CD14-positive monocyte (primary cell): ENCODE data around the gene TRIM37. TPM values are rescaled to one million over a fixed set of nuclear protein-coding genes. Genes with fewer than 3 reads are reported as not detected.

Experiments used
- DNase-seq, 3 donors: peaks; one replicate each; pipeline ENCODE4 v3.0.0-alpha.2; 2011 to 2022
- H2AFZ ChIP-seq: 2 replicates; pipeline ENCODE4 v1.6.0; 2012; ENCODE audit warnings: mild to moderate bottlenecking, low read depth, low read length, inconsistent platforms; ENCODE audit not compliant: insufficient read depth, poor library complexity, severe bottlenecking
- H3K27ac ChIP-seq, 2 donors: 1 replicate in 1 of 2; 2 replicates in 1 of 2; pipeline ENCODE4 v1.5.1; 2012 to 2013; ENCODE audit warnings: low read length in 2 of 2, control low read depth in 1 of 2, inconsistent platforms in 1 of 2, low read depth in 1 of 2, mild to moderate bottlenecking in 1 of 2
- H3K27me3 ChIP-seq, 2 donors: one replicate each; pipeline versions ENCODE4 v1.6.0 to v1.6.1; 2011 to 2013; ENCODE audit warnings: low read length in 2 of 2; ENCODE audit not compliant: control insufficient read depth in 2 of 2, insufficient read depth in 2 of 2
- H3K36me3 ChIP-seq, 2 donors: replicated peaks in 1 of 2; 1 replicate in 1 of 2; 2 replicates in 1 of 2; pipeline versions ENCODE4 v1.5.1 to v1.6.1; 2012 to 2013; ENCODE audit warnings: low read length in 2 of 2, control low read depth in 1 of 2, inconsistent platforms in 1 of 2, mild to moderate bottlenecking in 1 of 2; ENCODE audit not compliant: insufficient read depth in 2 of 2, control insufficient read depth in 1 of 2
- H3K4me1 ChIP-seq, 2 donors: 1 replicate in 1 of 2; 2 replicates in 1 of 2; pipeline versions ENCODE4 v1.5.1 to v1.6.1; 2012 to 2013; ENCODE audit warnings: low read length in 2 of 2, control low read depth in 1 of 2, inconsistent platforms in 1 of 2, mild to moderate bottlenecking in 1 of 2, moderate library complexity in 1 of 2; ENCODE audit not compliant: insufficient read depth in 2 of 2, control insufficient read depth in 1 of 2
- H3K4me2 ChIP-seq: replicated peaks from 2 replicates; pipeline ENCODE3; 2012; ENCODE audit warnings: low read length, moderate library complexity, mild to moderate bottlenecking; ENCODE audit not compliant: poor library complexity, severe bottlenecking; ENCODE audit errors: extremely low read depth
- H3K4me3 ChIP-seq, 3 experiments: fragments of 200-600 bp in 1 of 3; sonication (generic) in 1 of 3; replicated peaks in 1 of 3; 1 replicate in 2 of 3; 2 replicates in 1 of 3; pipeline ENCODE4 v1.5.1; 2011 to 2013; ENCODE audit warnings: low read length in 3 of 3, mild to moderate bottlenecking in 3 of 3, control low read depth in 2 of 3, low read depth in 2 of 3, inconsistent platforms in 1 of 3, moderate library complexity in 1 of 3
- H3K79me2 ChIP-seq: 2 replicates; pipeline ENCODE4 v1.6.0; 2012; ENCODE audit warnings: mild to moderate bottlenecking, control low read depth, inconsistent platforms, low read length, moderate library complexity; ENCODE audit not compliant: insufficient read depth
- H3K9ac ChIP-seq: 2 replicates; pipeline ENCODE4 v1.6.0; 2017; ENCODE audit warnings: low read length, mild to moderate bottlenecking; ENCODE audit not compliant: insufficient read depth, poor library complexity, severe bottlenecking
- H3K9me3 ChIP-seq, 2 donors: replicated peaks in 1 of 2; 1 replicate in 1 of 2; 2 replicates in 1 of 2; pipeline versions ENCODE4 v1.5.1 to v1.6.1; 2012 to 2013; ENCODE audit warnings: low read length in 2 of 2, control low read depth in 1 of 2; ENCODE audit not compliant: control insufficient read depth in 1 of 2, insufficient read depth in 1 of 2
- H4K20me1 ChIP-seq: 2 replicates; pipeline ENCODE4 v1.6.0; 2012; ENCODE audit warnings: mild to moderate bottlenecking, low read length, control low read depth, moderate library complexity; ENCODE audit not compliant: insufficient read depth
- H3K27ac Mint-ChIP-seq, 7 donors: one replicate each; pipeline ENCODE4 v1.8.0; 2020; ENCODE audit warnings: mild to moderate bottlenecking in 7 of 7, mixed read lengths in 7 of 7, moderate library complexity in 6 of 7, inconsistent platforms in 2 of 7
- H3K27me3 Mint-ChIP-seq, 3 donors: one replicate each; pipeline ENCODE4 v1.8.0; 2021 to 2022; ENCODE audit warnings: low read depth in 3 of 3, mild to moderate bottlenecking in 3 of 3, mixed read lengths in 3 of 3, moderate library complexity in 3 of 3, inconsistent platforms in 1 of 3
- H3K36me3 Mint-ChIP-seq, 2 donors: one replicate each; pipeline ENCODE4 v1.8.0; 2020; ENCODE audit warnings: mixed read lengths in 2 of 2, inconsistent platforms in 1 of 2, mild to moderate bottlenecking in 1 of 2
- H3K4me1 Mint-ChIP-seq: one replicate; pipeline ENCODE4 v1.8.0; 2020; ENCODE audit warnings: mild to moderate bottlenecking, mixed read lengths
- H3K4me3 Mint-ChIP-seq, 2 donors: one replicate each; pipeline ENCODE4 v1.8.0; 2020; ENCODE audit warnings: mild to moderate bottlenecking in 2 of 2, mixed read lengths in 2 of 2, moderate library complexity in 1 of 2
- H3K9me3 Mint-ChIP-seq, 7 donors: one replicate each; pipeline ENCODE4 v1.8.0; 2020 to 2022; ENCODE audit warnings: mixed read lengths in 7 of 7, mild to moderate bottlenecking in 6 of 7, moderate library complexity in 6 of 7, inconsistent platforms in 2 of 7
- WGBS: methylation state at CpG from one replicate; pipeline ENCODE4 v1.1.5; 2013; ENCODE audit warnings: missing lambda C conversion rate; ENCODE audit not compliant: insufficient coverage; 5-methylcytosine and 5-hydroxymethylcytosine counted together
- intact Hi-C, 2 donors: fragments of 100-400 bp; cut with micrococcal nuclease; formaldehyde crosslinking; loops; one replicate each; pipeline versions ENCODE4 v1.15.0 to v1.15.1; 2023
- polyA plus RNA-seq, 3 donors: library from polyadenylated mRNA; depleted of rRNA in 1 of 3; unstranded in 2 of 3; stranded (reverse) in 1 of 3; fragments of 300-500 nt in 2 of 3; fragments of >200 nt in 1 of 3; fragmentation: Illumina TruSeq in 2 of 3; gene quantifications; 1 replicate in 2 of 3; 2 replicates in 1 of 3; pipeline ENCODE4 v1.2.3, GENCODE V29; 2012 to 2021
- TF ChIP-seq, protein P1 (sequence below): fragments of 200-600 bp; IDR thresholded peaks from one replicate; pipeline ENCODE4 v1.8.0; 2022; ENCODE audit warnings: antibody characterized with exemption, mild to moderate bottlenecking

The TRIM37 gene
- polyA plus RNA-seq, 3 donors: 2.7 to 6.1 (median 5.3) TPM

DNA sequence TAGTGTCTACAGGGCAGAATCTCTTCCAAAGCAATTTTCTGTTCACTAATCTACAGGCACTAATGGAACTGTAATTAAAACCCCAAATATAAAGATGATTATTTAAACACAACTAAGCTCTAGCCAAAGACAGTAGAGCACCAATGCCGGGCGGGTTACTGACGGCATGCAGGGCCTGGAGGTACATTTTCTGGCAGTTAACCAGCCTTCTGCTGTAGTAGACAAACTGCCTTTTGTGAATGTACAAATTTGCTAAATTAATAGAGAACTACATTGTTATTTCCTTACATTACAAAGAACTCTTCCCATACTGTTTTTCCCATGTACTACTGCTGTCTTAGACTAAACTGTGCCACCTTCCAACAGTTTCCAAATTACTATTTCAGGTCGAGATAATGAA lies 107.8 kb downstream of the TRIM37 start:
- Histone ChIP-seq H3K27ac (peak overlapping the region in 1 of 2 donors; percentile 89), H3K79me2 (no peaks in the 10 kb centered on the region), H3K27me3 (no peaks in the 10 kb centered on the region), H3K4me3 (no peak overlapping the region), H3K36me3 (no peaks in the 10 kb centered on the region), H3K9ac (no peak overlapping the region), H3K9me3 (no peaks in the 10 kb centered on the region), H4K20me1 (no peaks in the 10 kb centered on the region), H3K4me2 (no peak overlapping the region), H2AFZ (no peak overlapping the region), H3K4me1 (peaks cover 75 to 80% of the 10 kb centered on the region in 2 donors)
- peaks cover 0 to 2% (median 0%) of the 10 kb centered on the region in 3 donors for H3K27me3 Mint-ChIP-seq
- H3K36me3 Mint-ChIP-seq: peaks cover 8 to 11% of the 10 kb centered on the region in 2 donors
- H3K27ac Mint-ChIP-seq: peak overlapping the region; percentile 60 to 96 (median 94)
- H3K4me3 Mint-ChIP-seq: no peak overlapping the region
- intact Hi-C loops: loop anchor here (5.0 to 10.0 kb wide), 2 partner anchors 54 to 482 kb away; no protein-coding TSS in a partner anchor
- WGBS: no CpG with 5 or more reads among the region's 4 CpGs
- H3K4me1 Mint-ChIP-seq: peaks cover 68% of the 10 kb centered on the region
- H3K9me3 Mint-ChIP-seq: peaks cover 0 to 3% (median 0%) of the 10 kb centered on the region in 7 donors
- DNase-seq: no peak
- TF ChIP-seq, protein P1, sequence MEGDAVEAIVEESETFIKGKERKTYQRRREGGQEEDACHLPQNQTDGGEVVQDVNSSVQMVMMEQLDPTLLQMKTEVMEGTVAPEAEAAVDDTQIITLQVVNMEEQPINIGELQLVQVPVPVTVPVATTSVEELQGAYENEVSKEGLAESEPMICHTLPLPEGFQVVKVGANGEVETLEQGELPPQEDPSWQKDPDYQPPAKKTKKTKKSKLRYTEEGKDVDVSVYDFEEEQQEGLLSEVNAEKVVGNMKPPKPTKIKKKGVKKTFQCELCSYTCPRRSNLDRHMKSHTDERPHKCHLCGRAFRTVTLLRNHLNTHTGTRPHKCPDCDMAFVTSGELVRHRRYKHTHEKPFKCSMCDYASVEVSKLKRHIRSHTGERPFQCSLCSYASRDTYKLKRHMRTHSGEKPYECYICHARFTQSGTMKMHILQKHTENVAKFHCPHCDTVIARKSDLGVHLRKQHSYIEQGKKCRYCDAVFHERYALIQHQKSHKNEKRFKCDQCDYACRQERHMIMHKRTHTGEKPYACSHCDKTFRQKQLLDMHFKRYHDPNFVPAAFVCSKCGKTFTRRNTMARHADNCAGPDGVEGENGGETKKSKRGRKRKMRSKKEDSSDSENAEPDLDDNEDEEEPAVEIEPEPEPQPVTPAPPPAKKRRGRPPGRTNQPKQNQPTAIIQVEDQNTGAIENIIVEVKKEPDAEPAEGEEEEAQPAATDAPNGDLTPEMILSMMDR: no peak

DNA sequence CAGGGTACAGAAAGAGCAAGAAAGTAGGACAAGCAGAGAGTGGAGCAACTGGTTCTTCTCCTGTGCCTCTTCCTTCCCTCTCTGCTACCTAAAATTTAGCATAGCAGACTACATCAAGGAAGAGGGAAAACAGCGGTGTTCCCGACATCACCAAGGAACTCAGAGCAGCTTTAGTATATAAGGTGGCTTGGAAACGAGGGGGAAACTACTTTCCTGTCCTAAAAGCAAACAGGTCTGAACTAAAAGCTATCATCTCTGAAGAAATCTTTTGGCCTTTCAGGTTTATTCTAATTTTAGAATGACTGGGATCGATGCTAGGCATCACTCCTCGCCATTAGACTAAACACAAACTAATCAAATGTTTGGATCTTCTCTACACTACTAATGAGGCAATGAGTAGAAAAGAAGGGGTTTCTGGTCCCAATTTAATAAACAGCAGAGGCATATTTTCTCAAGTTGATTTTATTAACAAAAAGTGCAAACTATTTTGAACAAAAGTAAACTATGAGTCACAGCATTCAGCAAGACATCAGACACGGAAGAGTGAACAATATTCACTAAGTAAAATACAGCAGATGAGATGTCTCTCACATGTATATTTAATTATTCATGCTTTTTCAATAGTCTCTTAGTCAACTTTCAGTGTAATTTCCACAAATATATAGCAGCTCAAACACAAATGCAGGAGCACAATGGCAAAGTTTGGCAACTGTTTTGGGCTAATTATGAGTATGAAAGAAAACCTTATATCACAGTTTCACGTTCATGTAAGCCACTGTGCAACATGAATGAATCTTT lies 108.7 kb downstream of the TRIM37 start:
- Histone ChIP-seq H4K20me1 (no peaks in the 10 kb centered on the region), H2AFZ (peak overlapping the region; percentile 27), H3K27ac (peak overlapping the region; percentile 24 to 89), H3K9me3 (no peaks in the 10 kb centered on the region), H3K4me3 (peak overlapping the region in 2 of 3 experiments; percentile 19 to 64), H3K9ac (peak overlapping the region; percentile 17), H3K27me3 (no peaks in the 10 kb centered on the region), H3K36me3 (no peaks in the 10 kb centered on the region), H3K4me2 (peak overlapping the region; percentile 64), H3K79me2 (no peaks in the 10 kb centered on the region), H3K4me1 (peaks cover 75 to 80% of the 10 kb centered on the region in 2 donors)
- peaks cover 0 to 2% (median 2%) of the 10 kb centered on the region in 3 donors for H3K27me3 Mint-ChIP-seq
- TF ChIP-seq, protein P1: no peak
- H3K4me3 Mint-ChIP-seq: peak overlapping the region in 1 of 2 donors; percentile 55
- peaks cover 12 to 15% of the 10 kb centered on the region in 2 donors for H3K36me3 Mint-ChIP-seq
- H3K9me3 Mint-ChIP-seq: peaks cover 0 to 3% (median 0%) of the 10 kb centered on the region in 7 donors
- intact Hi-C loops: loop anchor here (5.0 to 10.0 kb wide), 2 partner anchors 53 to 481 kb away; no protein-coding TSS in a partner anchor
- WGBS: no CpG with 5 or more reads among the region's 7 CpGs
- H3K27ac Mint-ChIP-seq: peak overlapping the region; percentile 91 to 96 (median 95)
- H3K4me1 Mint-ChIP-seq: peaks cover 68% of the 10 kb centered on the region
- DNase-seq: peak in 2 of 3 donors; percentile 16 to 29
